Transverse colon (tissue), 4 donors: ENCODE measurements around the gene MFRP. TPM values are rescaled to one million over a fixed set of nuclear protein-coding genes. Genes with fewer than 3 reads are reported as not detected.

Experiments
- DNase-seq: peaks from one replicate; pipeline ENCODE4 v3.0.0-alpha.2; 2019
- H3K27ac ChIP-seq, 4 donors: fragments of 200-600 bp; sonication (generic); 2 replicates each; pipeline ENCODE4 v1.5.1; 2016 to 2018; ENCODE audit warnings: inconsistent platforms in 4 of 4
- H3K27me3 ChIP-seq: fragments of 200-600 bp; sonication (generic); 2 replicates; pipeline ENCODE4 v1.5.1; 2017; ENCODE audit warnings: inconsistent platforms
- H3K36me3 ChIP-seq, 4 donors: fragments of 200-600 bp; sonication (generic); 2 replicates each; pipeline ENCODE4 v1.5.1; 2017 to 2019; ENCODE audit warnings: inconsistent platforms in 4 of 4
- H3K4me1 ChIP-seq, 4 donors: fragments of 200-600 bp; sonication (generic); 2 replicates each; pipeline ENCODE4 v1.5.1; 2017 to 2020; ENCODE audit warnings: inconsistent platforms in 4 of 4
- H3K4me3 ChIP-seq, 4 donors: fragments of 200-600 bp; sonication (generic); 1 replicate in 1 of 4; 2 replicates in 3 of 4; pipeline versions ENCODE4 v1.5.1 to v1.6.1; 2017 to 2019; ENCODE audit warnings: inconsistent platforms in 4 of 4
- H3K9me3 ChIP-seq, 2 donors: fragments of 200-600 bp; sonication (generic); 2 replicates each; pipeline ENCODE4 v1.5.1; 2017 to 2019; ENCODE audit warnings: inconsistent platforms in 2 of 2
- CTCF ChIP-seq, 5 experiments: fragments of 200-600 bp in 3 of 5; fragments of 450-650 bp in 2 of 5; sonication (generic) in 3 of 5; IDR thresholded peaks; 1 replicate in 2 of 5; 2 replicates in 3 of 5; pipeline ENCODE4 v1.5.1; 2016 to 2017; ENCODE audit warnings: antibody characterized with exemption in 5 of 5, inconsistent platforms in 3 of 5, mild to moderate bottlenecking in 2 of 5, moderate library complexity in 1 of 5
- EP300 ChIP-seq: sonication (generic); formaldehyde crosslinking; IDR thresholded peaks from one replicate; pipeline ENCODE4 v1.6.1; 2017; ENCODE audit warnings: antibody characterized with exemption, low read depth
- POLR2A ChIP-seq: fragments of 450-650 bp; IDR thresholded peaks from one replicate; pipeline ENCODE4 v1.6.1; 2016; ENCODE audit warnings: antibody characterized with exemption, mild to moderate bottlenecking, moderate library complexity
- POLR2AphosphoS5 ChIP-seq, 3 donors: sonication (generic); formaldehyde crosslinking; IDR thresholded peaks; one replicate each; pipeline ENCODE4 v1.6.1; 2016; ENCODE audit warnings: antibody characterized with exemption in 3 of 3
- WGBS, 2 donors: methylation state at CpG; one replicate each; pipeline ENCODE4 v1.1.5; 2018; ENCODE audit warnings: low coverage in 1 of 2; 5-methylcytosine and 5-hydroxymethylcytosine counted together
- in situ Hi-C, 4 donors: fragments of 200-750 bp; cut with MboI; loops; one replicate each; pipeline versions ENCODE4 v1.15.0 to v1.15.1; 2017; ENCODE audit warnings: low sequenced_read_pairs in 3 of 4, low pct_ligation_motif_present in 1 of 4, low pct_unique_long_range_greater_than_20kb in 1 of 4
- intact Hi-C: fragments of 100-400 bp; cut with DNase I; formaldehyde crosslinking; loops from one replicate; pipeline ENCODE4 v1.15.1; 2023; ENCODE audit warnings: low total_unique reads
- total RNA-seq, 4 donors: library from RNA; depleted of rRNA; stranded (reverse); fragments of >200 nt; gene quantifications; one replicate each; pipeline ENCODE4 v1.1.0, GENCODE V29; 2016

MFRP gene
- total RNA-seq, 4 donors from 2014 or later = 0.32 TPM; not detected in 3

GRCh38 chr11:119341222-119342022, 5.1 kb downstream of the MFRP start:
- TF ChIP-seq POLR2AphosphoS5 (IDR thresholded peaks at IDR 0.05) = no peak
- no peak for TF ChIP-seq CTCF (IDR thresholded peaks at IDR 0.05)
- TF ChIP-seq POLR2A = no peak
- no peak for TF ChIP-seq EP300
- no peak for DNase-seq
- H3K27me3 ChIP-seq = peaks cover 41% of the 10 kb centered on the region
- H3K4me1 ChIP-seq = peaks cover 17 to 49% (median 37%) of the 10 kb centered on the region in 4 donors
- no peaks in the 10 kb centered on the region for H3K9me3 ChIP-seq
- in situ Hi-C loops (no loop called here), intact Hi-C loops (no loop called here)
- peak overlapping the region; percentile 80 to 84 (median 82) for H3K27ac ChIP-seq
- H3K4me3 ChIP-seq = peak overlapping the region in 1 of 4 donors; percentile 47
- no peaks in the 10 kb centered on the region for H3K36me3 ChIP-seq
- WGBS, 2 donors = 33 to 46% methylated on average over 3 to 16 of the region's 16 CpGs

DNA sequence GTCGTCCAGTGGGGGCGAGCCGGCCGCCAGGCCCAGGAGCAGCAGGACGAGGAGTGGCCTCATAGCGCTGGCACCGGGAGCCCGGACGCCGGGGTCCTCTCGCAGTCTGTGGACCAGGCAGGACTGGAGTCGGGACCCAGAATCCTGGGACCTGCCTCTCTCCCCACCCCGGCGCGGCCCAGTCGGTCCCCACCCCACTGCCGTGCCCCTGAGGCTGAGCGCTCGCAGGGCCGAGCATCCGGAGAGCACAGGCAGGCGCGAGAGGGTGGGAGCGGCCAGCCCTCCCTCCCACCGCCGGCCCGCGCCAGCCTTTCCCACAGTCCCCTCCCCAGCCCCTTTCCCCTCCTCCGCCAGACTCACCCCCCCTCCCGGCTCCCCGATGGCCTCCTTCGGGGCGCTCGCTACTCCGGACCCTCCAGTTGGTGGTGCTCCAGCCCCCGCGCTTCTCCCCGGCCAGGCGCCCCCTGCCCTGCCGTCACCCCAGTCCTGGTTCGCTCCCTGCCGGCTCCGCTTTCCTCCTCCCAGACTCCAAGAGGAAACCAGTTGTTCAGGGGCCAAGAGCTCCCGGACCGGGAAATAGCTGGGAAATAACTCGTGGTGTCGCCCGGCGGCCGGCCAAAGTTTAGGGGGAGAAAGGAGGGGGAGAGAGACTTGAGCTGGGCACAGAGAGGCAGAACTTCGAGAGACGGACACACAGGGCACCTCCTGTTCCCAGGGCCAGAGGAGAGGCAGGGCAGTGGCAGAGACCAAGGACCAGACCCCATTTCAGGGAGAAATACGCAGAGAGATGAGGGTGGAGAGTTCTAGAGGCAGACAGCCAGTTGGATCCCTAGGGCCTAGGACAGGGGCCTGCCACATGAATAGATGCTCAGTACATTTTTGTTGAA, 5.9 kb downstream of the MFRP start, which contains the start of gene C1QTNF5:
C1QTNF5 (minus strand) TSS at position 549 of the 887 bp plus-strand sequence; CDS start at position 63, 486 bp downstream.
- peaks cover 17 to 53% (median 40%) of the 10 kb centered on the region in 4 donors for H3K4me1 ChIP-seq
- TF ChIP-seq POLR2AphosphoS5 (IDR thresholded peaks at IDR 0.05) (peak in 1 of 3 donors; percentile 24), EP300 (no peak)

DNA sequence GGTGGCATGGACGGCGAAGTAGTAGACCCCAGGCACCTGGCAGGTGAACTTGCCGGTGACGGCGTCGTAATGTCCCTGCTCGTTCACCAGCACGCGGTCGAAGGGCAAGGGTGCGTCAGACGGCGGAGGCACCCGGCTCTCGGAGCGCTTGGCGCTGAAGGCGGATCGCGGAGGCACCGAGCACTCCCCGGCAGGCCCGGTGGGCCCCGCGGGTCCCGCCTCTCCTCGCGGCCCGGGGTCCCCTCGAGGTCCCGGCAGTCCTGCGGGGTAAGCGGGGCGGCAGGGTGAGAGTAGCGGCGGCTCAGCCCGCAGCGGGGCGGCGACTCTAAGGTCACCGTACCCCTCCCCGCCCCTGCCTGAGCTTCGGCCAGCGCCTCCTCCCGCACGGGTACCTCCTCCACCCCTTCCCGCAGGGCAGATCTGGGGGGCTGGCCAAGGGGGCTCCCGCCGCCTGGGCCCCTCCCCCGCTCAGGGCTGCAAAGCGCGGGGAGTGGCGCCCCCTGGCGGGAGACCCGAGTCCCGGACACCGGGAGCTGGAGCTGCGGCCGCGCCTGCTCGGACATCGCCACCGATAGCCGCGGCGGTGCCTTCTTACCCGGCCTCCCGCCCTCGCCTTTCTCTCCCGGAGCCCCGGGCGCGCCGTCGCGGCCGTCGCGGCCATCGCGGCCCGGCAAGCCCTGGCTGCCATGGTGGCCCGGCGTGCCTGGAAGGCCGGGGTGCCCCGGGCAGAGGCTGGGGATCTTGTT, 6.7 kb downstream of the MFRP start:
- 17% methylated on average over 15 of the region's 86 CpGs; no CpG with 5 or more reads in 1 of the 2 donors for WGBS, 2 donors
- Histone ChIP-seq H3K27me3 (peaks cover 41% of the 10 kb centered on the region), H3K4me3 (peak overlapping the region; percentile 27 to 49 (median 42)), H3K27ac (peak overlapping the region; percentile 80 to 84 (median 82)), H3K9me3 (no peaks in the 10 kb centered on the region), H3K36me3 (no peaks in the 10 kb centered on the region), H3K4me1 (peaks cover 23 to 62% (median 48%) of the 10 kb centered on the region in 4 donors)
- TF ChIP-seq POLR2AphosphoS5 (IDR thresholded peaks at IDR 0.05) = no peak
- peak; percentile 67 to 93 (median 90) for TF ChIP-seq CTCF (IDR thresholded peaks at IDR 0.05)
- intact Hi-C loops (no loop called here), in situ Hi-C loops (no loop called here)
- peak; percentile 68 for DNase-seq

More for the DNA sequence above, 5.9 kb downstream of the MFRP start, which contains the start of gene C1QTNF5:
- no peaks in the 10 kb centered on the region for H3K36me3 ChIP-seq
- H3K9me3 ChIP-seq = no peaks in the 10 kb centered on the region
- intact Hi-C loops = no loop called here
- peaks cover 41% of the 10 kb centered on the region for H3K27me3 ChIP-seq
- WGBS, 2 donors = 10% methylated on average over 45 of the region's 53 CpGs; no CpG with 5 or more reads in 1 of the 2 donors
- peak within 1 kb of the TSS; percentile 27 to 49 (median 42) for H3K4me3 ChIP-seq
- peak within 1 kb of the TSS; percentile 80 to 84 (median 82) for H3K27ac ChIP-seq
- in situ Hi-C loops = no loop called here
- peak; percentile 70 for DNase-seq

DNA sequence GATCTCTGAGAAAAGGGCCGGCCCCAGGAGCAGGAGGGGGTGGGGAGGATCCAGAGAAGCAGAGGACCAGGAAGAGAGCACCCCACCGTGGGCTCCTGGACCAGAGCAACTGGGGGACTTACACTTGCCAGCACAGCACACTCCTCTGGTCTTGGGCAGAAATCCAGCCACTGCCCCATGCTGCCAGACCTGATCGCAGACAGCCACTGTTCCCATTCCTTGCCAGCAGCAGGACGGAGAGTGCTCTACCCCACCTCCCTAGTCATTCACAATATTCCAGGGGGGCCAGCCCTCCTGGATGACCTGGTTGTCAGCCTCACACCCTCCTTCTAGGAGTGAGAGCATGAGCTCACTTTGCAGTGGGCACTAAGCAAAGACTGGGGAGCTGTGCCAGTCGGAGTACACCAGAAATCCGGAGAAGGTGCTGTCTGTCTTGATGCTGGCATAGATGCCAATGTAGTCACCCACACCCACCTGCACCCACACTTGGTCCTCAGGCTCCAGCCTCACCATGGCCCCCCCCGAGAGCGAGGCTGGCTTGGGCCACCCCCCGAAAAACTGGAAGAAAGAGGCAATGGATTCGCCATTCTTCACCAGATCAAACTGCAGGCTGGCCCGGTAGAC, 7.4 kb downstream of the MFRP start:
- peak overlapping the region; percentile 80 to 84 (median 82) for H3K27ac ChIP-seq

More for the DNA sequence above, 7.4 kb downstream of the MFRP start:
- Histone ChIP-seq H3K36me3 (no peaks in the 10 kb centered on the region), H3K9me3 (no peaks in the 10 kb centered on the region), H3K4me1 (peaks cover 23 to 62% (median 48%) of the 10 kb centered on the region in 4 donors), H3K4me3 (peak overlapping the region in 3 of 4 donors; percentile 38 to 49 (median 47)), H3K27me3 (peaks cover 41% of the 10 kb centered on the region)
- 60 to 100% methylated on average over 2 to 11 of the region's 11 CpGs for WGBS, 2 donors
- intact Hi-C loops = no loop called here
- TF ChIP-seq POLR2A (no peak), CTCF (IDR thresholded peaks at IDR 0.05) (no peak), POLR2AphosphoS5 (IDR thresholded peaks at IDR 0.05) (no peak), EP300 (no peak)
- no peak for DNase-seq
- in situ Hi-C loops = no loop called here
